Uterus (tissue), 4 donors: ENCODE data around the gene CRB1. TPM values are rescaled to one million over a fixed set of nuclear protein-coding genes. Genes with fewer than 3 reads are reported as not detected.

Experiments
- DNase-seq, 2 donors: peaks; one replicate each; pipeline ENCODE4 v3.0.0-alpha.2; 2019 to 2020
- H3K27ac ChIP-seq, 2 donors: fragments of 200-600 bp; sonication (generic); 1 replicate in 1 of 2; 2 replicates in 1 of 2; pipeline ENCODE4 v1.5.1; 2016 to 2018
- H3K27me3 ChIP-seq, 2 donors: fragments of 200-600 bp; sonication (generic); one replicate each; pipeline ENCODE4 v1.5.1; 2018 to 2019; ENCODE audit warnings: control low read depth in 1 of 2
- H3K36me3 ChIP-seq, 2 donors: fragments of 200-600 bp; sonication (generic); one replicate each; pipeline ENCODE4 v1.5.1; 2019; ENCODE audit warnings: control low read depth in 1 of 2
- H3K4me1 ChIP-seq, 2 donors: fragments of 200-600 bp; sonication (generic); one replicate each; pipeline ENCODE4 v1.5.1; 2018 to 2019; ENCODE audit warnings: control low read depth in 1 of 2
- H3K4me3 ChIP-seq, 2 donors: fragments of 200-600 bp; sonication (generic); 1 replicate in 1 of 2; 2 replicates in 1 of 2; pipeline ENCODE4 v1.5.1; 2018 to 2019; ENCODE audit warnings: mild to moderate bottlenecking in 1 of 2
- H3K9me3 ChIP-seq, 2 donors: fragments of 200-600 bp; sonication (generic); one replicate each; pipeline ENCODE4 v1.5.1; 2019; ENCODE audit warnings: control low read depth in 1 of 2
- POLR2A ChIP-seq, 2 donors: fragments of 450-650 bp; IDR thresholded peaks; one replicate each; pipeline ENCODE4 v1.6.1; 2016; ENCODE audit warnings: antibody characterized with exemption in 2 of 2, mild to moderate bottlenecking in 1 of 2, moderate library complexity in 1 of 2
- intact Hi-C: fragments of 100-400 bp; cut with DNase I; formaldehyde crosslinking; loops from one replicate; pipeline ENCODE4 v1.15.1; 2023; ENCODE audit warnings: low total_unique reads
- total RNA-seq, 4 donors: library from RNA; depleted of rRNA in 3 of 4; stranded (reverse); fragments of >200 nt in 3 of 4; gene quantifications; one replicate each; pipeline versions ENCODE4 v1.1.0 to v1.2.4, GENCODE V29; 2014 to 2023
- TF ChIP-seq, protein P1 (sequence below), 4 experiments: fragments of 200-600 bp in 2 of 4; fragments of 450-650 bp in 2 of 4; sonication (generic) in 2 of 4; IDR thresholded peaks; one replicate each; pipeline ENCODE4 v1.5.1; 2016 to 2019; ENCODE audit warnings: antibody characterized with exemption in 4 of 4, mild to moderate bottlenecking in 2 of 4, moderate library complexity in 1 of 4
- donor health status: DM: yes; HTN: yes; CAD: no.

The CRB1 gene
- total RNA-seq, 4 donors from 2014 or later, result 0.55 to 1.0 TPM; not detected in 2

DNA sequence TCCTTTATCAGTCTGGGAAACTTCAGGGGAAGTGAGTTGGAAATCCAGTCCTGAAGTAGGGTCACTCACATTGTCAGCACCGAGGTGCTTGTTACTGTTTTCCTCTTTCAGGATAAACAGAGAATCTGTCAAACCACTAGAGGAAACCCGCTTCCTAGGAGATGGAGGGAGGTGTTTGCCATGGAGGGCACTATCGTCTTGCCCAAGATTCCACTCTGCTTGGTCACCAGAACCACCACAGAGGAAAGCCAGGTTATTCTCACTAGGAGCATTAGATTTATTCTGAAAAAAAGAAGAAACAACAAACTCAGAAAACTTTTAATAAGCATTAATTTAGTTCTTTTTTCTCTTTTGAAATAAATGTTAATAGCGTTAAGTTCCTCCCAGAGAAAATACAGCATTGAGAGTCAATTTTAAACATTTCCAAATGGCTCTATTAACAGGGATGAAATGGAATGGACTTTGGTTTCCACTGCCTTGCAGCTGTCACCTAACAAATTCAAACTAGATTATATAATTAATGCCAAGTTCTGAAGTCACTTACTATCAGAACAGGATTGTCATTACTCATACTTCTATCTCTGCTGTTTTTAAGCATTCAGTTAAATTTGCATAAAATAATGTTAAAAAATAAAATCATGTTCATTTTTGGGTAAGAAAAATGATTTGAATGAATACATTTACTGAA, 242.8 kb downstream of the CRB1 start:
- Histone ChIP-seq H3K4me3 (no peak overlapping the region), H3K27ac (no peak overlapping the region), H3K4me1 (no peaks in the 10 kb centered on the region), H3K36me3 (no peaks in the 10 kb centered on the region), H3K9me3 (no peaks in the 10 kb centered on the region), H3K27me3 (no peaks in the 10 kb centered on the region)
- TF ChIP-seq, protein P1, sequence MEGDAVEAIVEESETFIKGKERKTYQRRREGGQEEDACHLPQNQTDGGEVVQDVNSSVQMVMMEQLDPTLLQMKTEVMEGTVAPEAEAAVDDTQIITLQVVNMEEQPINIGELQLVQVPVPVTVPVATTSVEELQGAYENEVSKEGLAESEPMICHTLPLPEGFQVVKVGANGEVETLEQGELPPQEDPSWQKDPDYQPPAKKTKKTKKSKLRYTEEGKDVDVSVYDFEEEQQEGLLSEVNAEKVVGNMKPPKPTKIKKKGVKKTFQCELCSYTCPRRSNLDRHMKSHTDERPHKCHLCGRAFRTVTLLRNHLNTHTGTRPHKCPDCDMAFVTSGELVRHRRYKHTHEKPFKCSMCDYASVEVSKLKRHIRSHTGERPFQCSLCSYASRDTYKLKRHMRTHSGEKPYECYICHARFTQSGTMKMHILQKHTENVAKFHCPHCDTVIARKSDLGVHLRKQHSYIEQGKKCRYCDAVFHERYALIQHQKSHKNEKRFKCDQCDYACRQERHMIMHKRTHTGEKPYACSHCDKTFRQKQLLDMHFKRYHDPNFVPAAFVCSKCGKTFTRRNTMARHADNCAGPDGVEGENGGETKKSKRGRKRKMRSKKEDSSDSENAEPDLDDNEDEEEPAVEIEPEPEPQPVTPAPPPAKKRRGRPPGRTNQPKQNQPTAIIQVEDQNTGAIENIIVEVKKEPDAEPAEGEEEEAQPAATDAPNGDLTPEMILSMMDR (IDR thresholded peaks at IDR 0.05), result no peak
- TF ChIP-seq POLR2A (IDR thresholded peaks at IDR 0.05), result no peak
- intact Hi-C loops, result no loop called here
- no peak for DNase-seq

DNA sequence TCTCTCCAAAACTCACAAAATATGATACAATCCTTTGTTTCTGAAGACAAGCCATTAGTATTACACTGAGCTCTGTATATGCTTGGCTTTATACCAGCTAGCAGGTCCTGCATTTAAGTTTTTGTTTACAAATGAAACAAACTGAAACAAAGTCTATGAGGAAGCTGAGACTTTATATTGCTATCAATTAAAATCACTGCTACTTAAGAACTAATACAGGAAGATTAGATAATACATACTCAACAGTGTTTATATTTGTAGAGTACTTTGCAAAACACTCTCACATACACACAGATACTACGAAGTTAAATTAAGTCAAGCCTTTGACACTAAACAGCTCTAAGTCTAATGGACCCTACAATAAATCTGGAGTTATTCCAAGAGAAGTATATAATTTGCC, 247.4 kb downstream of the CRB1 start:
- Histone ChIP-seq H3K27me3 (no peaks in the 10 kb centered on the region), H3K36me3 (no peaks in the 10 kb centered on the region), H3K27ac (no peak overlapping the region), H3K4me3 (no peak overlapping the region), H3K9me3 (no peaks in the 10 kb centered on the region), H3K4me1 (no peaks in the 10 kb centered on the region)
- TF ChIP-seq, protein P1 (IDR thresholded peaks at IDR 0.05), result no peak
- TF ChIP-seq POLR2A (IDR thresholded peaks at IDR 0.05), result no peak
- no peak for DNase-seq
- intact Hi-C loops, result no loop called here

DNA sequence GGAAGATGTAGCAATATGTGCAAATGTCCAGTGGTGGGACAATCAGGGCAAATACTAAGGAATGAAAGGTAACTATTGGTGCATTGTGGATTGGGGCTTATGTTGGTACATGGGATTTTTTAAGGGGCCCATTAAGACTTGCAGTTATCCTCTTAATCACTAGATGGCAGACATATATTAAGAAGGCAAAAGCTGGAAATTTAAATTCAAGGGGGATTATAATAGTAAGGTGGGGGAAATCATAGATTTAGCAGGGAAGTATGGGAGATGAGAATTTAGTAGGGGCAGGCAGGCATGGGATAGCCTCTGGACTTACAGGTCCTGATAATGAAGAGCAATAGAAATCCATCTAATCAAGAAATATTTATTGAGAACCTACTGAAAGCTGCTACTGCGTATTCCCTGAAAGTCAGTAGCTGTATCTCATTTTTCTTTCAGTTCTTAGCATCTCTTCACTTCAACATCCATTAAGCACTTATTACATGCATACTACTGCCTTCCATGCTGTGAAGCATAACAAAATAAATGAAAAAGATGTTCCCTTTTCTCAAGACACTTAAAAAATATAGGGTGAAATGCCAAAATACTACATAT, 251.8 kb downstream of the CRB1 start:
- Histone ChIP-seq H3K4me3 (no peak overlapping the region), H3K36me3 (no peaks in the 10 kb centered on the region), H3K27ac (no peak overlapping the region), H3K9me3 (no peaks in the 10 kb centered on the region), H3K4me1 (no peaks in the 10 kb centered on the region), H3K27me3 (no peaks in the 10 kb centered on the region)
- intact Hi-C loops, result no loop called here
- DNase-seq, result no peak
- TF ChIP-seq, protein P1 (IDR thresholded peaks at IDR 0.05), result peak in 1 of 4 experiments; percentile 6
- no peak for TF ChIP-seq POLR2A (IDR thresholded peaks at IDR 0.05)

DNA sequence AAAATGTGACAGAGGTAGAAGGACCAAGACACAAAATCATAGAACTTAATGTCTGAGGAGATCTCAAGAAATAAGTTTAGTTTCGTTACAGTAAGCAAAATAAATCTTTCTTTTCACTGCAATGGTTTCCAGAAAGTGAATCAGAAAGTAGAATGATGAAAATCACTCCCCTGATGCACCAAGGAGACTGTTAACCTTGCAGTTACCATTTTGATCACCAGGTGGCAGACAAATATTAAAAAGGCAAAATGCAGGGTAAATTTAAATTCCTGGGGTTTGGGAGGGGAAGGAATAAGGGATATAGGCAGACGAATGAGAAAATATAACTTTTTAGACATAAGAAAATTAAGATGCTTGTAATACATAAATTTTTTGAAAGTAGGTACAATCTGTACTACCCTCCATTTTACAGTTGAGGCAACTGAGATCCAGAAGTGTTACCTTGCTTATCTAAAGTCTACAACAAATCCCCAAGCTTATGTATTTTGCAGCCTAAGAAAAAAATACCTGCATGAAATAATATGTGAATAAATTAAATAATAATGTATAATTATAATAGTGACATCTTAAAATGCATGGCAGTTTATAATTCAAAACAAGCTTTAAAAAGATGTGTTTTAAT, 253.2 kb downstream of the CRB1 start:
- H3K4me1 ChIP-seq, result no peaks in the 10 kb centered on the region
- TF ChIP-seq POLR2A (IDR thresholded peaks at IDR 0.05), result no peak
- TF ChIP-seq, protein P1 (IDR thresholded peaks at IDR 0.05), result peak in 2 of 4 experiments; percentile 24 to 40
- H3K4me3 ChIP-seq, result no peak overlapping the region
- intact Hi-C loops, result no loop called here
- no peak for DNase-seq
- H3K36me3 ChIP-seq, result no peaks in the 10 kb centered on the region
- no peaks in the 10 kb centered on the region for H3K27me3 ChIP-seq
- H3K27ac ChIP-seq, result no peak overlapping the region
- H3K9me3 ChIP-seq, result no peaks in the 10 kb centered on the region

- intact Hi-C loops, result no loop called here
- Histone ChIP-seq H3K4me3 (no peak overlapping the region), H3K9me3 (no peaks in the 10 kb centered on the region), H3K27me3 (no peaks in the 10 kb centered on the region), H3K27ac (no peak overlapping the region), H3K4me1 (no peaks in the 10 kb centered on the region), H3K36me3 (no peaks in the 10 kb centered on the region)
- TF ChIP-seq, protein P1 (IDR thresholded peaks at IDR 0.05), result peak; percentile 33 to 65 (median 52)
- no peak for TF ChIP-seq POLR2A (IDR thresholded peaks at IDR 0.05)
- DNase-seq, result no peak
Measured at GRCh38 chr1:197526736-197527371, 258.8 kb downstream of the CRB1 start.
